DMS79 treated with DMSO at 0.1 percent for 48 hours (cell line): Measurements from ENCODE around the gene FAM81A.
"Not testable (repeated sequence)": the region's sequence is repeated elsewhere in the genome, so short reads cannot be mapped to it uniquely, and the experiment has no call there.

Source experiments
- DNase-seq: peaks from one replicate; lab custom pipeline; 2025; lab: John Stamatoyannopoulos, UW

The FAM81A gene

GRCh38 chr15:59485036-59485435 is 47.0 kb downstream of the FAM81A start:
- no peak for DNase-seq

- not testable (repeated sequence) for DNase-seq
Observed at GRCh38 chr15:59489485-59489884, 51.5 kb downstream of the FAM81A start.

GRCh38 chr15:59491062-59491461 is 53.1 kb downstream of the FAM81A start:
- peak; percentile 1 for DNase-seq

- DNase-seq: peak; percentile 45
Observed at GRCh38 chr15:59492389-59493377, 54.7 kb downstream of the FAM81A start.

GRCh38 chr15:59501597-59501996 is 63.6 kb downstream of the FAM81A start:
- no peak for DNase-seq

GRCh38 chr15:59515190-59515589 is 77.2 kb downstream of the FAM81A start:
- no peak for DNase-seq

GRCh38 chr15:59516655-59517461 is 78.9 kb downstream of the FAM81A start:
- DNase-seq: peak; percentile 80

GRCh38 chr15:59519329-59519728 is 81.3 kb downstream of the FAM81A start:
- no peak for DNase-seq

- DNase-seq: no peak
Observed at GRCh38 chr15:59521443-59521842, 83.5 kb downstream of the FAM81A start.

- DNase-seq: peak; percentile 25
Observed at GRCh38 chr15:59522988-59523461, 85.0 kb downstream of the FAM81A start.

GRCh38 chr15:59523702-59524101 is 85.7 kb downstream of the FAM81A start:
- no peak for DNase-seq

- no peak for DNase-seq
Observed at GRCh38 chr15:59524331-59524731, 86.3 kb downstream of the FAM81A start.

- DNase-seq: not testable (repeated sequence)
Observed at GRCh38 chr15:59526466-59526865, 88.5 kb downstream of the FAM81A start.

GRCh38 chr15:59528429-59528828 is 90.4 kb downstream of the FAM81A start:
- no peak for DNase-seq

GRCh38 chr15:59528961-59529402 is 91.0 kb downstream of the FAM81A start:
- DNase-seq: peak; percentile 63

- DNase-seq: no peak
Observed at GRCh38 chr15:59531066-59531675, 93.2 kb downstream of the FAM81A start.

GRCh38 chr15:59532770-59533379 is 94.9 kb downstream of the FAM81A start:
- peak; percentile 24 for DNase-seq

GRCh38 chr15:59536553-59536952 is 98.6 kb downstream of the FAM81A start:
- no peak for DNase-seq

- DNase-seq: no peak
Observed at GRCh38 chr15:59537403-59537802, 99.4 kb downstream of the FAM81A start.

- no peak for DNase-seq
Observed at GRCh38 chr15:59538494-59538893, 100.5 kb downstream of the FAM81A start.

- DNase-seq: no peak
Observed at GRCh38 chr15:59539799-59540198, 101.8 kb downstream of the FAM81A start.

- DNase-seq: no peak
Observed at GRCh38 chr15:59540654-59541053, 102.7 kb downstream of the FAM81A start.
